Stomach smooth muscle (tissue), 2 donors: ENCODE data around the gene CLPSL1.

Experiments
- H3K27ac ChIP-seq: one replicate; pipeline ENCODE4 v1.7.0; 2013; ENCODE audit warnings: mild to moderate bottlenecking, low read length, inconsistent platforms
- H3K27me3 ChIP-seq, 2 donors: one replicate each; pipeline ENCODE4 v1.7.0; 2013; ENCODE audit warnings: low read length in 2 of 2; ENCODE audit not compliant: insufficient read depth in 2 of 2, control insufficient read depth in 1 of 2
- H3K36me3 ChIP-seq, 2 donors: one replicate each; pipeline ENCODE4 v1.7.0; 2013; ENCODE audit warnings: low read length in 2 of 2; ENCODE audit not compliant: control insufficient read depth in 2 of 2, insufficient read depth in 2 of 2
- H3K4me1 ChIP-seq: one replicate; pipeline ENCODE4 v1.7.0; 2013; ENCODE audit warnings: low read length; ENCODE audit not compliant: control insufficient read depth, insufficient read depth
- H3K4me3 ChIP-seq, 2 donors: one replicate each; pipeline ENCODE4 v1.7.0; 2013; ENCODE audit warnings: low read length in 2 of 2
- H3K9ac ChIP-seq, 2 donors: one replicate each; pipeline ENCODE4 v1.7.0; 2013; ENCODE audit warnings: low read length in 2 of 2, mild to moderate bottlenecking in 1 of 2
- H3K9me3 ChIP-seq, 2 donors: one replicate each; pipeline ENCODE4 v1.7.0; 2013; ENCODE audit warnings: low read length in 2 of 2; ENCODE audit not compliant: control insufficient read depth in 2 of 2
- donor health status: healthy.
- donor health status: Pancreatic carcinoma.

Gene CLPSL1

DNA sequence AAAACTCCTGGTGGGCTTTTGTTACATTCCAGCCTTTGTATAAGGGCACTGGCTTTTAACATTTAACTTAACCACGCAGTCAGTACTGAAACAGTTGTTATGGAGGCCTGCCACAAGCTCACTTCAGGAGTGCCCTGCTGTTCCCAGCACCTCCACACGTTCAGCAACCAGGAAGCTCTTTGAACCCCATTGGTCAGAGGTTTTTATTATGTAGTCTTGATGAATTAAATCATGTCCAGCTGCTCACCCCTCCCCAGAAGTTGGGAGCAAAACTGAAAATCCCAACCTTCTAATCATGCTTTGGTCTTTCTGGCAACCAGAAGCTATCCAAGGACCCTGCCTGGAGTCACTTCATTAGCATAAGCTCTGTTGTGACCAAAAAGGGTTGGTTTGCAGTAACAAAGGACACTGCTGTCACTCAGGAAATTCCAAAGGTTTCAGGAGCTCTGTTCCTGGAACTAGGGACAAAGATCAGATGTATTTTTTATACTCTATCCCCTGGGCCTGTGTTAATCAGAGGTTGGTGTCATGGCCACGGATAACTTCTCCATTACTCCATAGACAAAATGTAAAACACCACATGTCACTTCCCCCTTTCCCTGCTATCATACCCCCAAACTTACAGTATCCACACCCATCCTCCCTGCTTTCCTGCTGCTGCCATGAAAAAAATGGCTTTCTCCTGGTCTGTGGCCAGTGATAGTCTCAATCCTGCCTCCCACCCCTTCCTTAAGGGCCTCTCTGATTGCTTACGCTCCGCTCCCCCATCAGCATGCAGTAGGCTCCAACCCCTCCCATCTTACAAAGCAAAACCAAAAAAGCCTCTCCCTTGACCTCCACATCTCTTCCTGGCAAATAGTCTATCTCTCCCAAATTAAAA lies 40.9 kb upstream of the CLPSL1 start:
- Histone ChIP-seq H3K4me1 (peaks cover 15% of the 10 kb centered on the region), H3K4me3 (no peak overlapping the region), H3K36me3 (no peaks in the 10 kb centered on the region), H3K9me3 (no peaks in the 10 kb centered on the region), H3K27ac (no peak overlapping the region), H3K9ac (no peak overlapping the region), H3K27me3 (no peaks in the 10 kb centered on the region)

DNA sequence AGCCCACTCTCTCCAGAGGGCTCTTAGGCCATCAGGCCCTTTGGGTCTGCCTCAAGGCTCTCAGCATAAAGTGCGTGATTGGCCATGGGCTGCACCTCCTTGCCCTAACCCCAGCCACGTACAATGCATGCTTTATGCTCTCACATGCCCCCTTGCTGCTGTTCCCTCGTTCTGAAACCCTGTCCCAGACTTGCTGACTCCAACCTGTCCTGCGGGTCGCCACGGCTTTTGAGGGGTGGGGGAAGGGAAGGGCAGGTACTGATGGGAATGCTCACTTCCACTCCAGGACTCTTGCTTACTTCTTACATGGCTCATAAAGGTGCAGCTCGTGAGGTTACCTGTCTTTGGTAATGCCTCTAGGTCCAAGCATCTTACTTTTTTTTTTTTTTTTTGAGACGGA lies 38.0 kb upstream of the CLPSL1 start:
- Histone ChIP-seq H3K36me3 (no peaks in the 10 kb centered on the region), H3K9ac (no peak overlapping the region), H3K27ac (no peak overlapping the region), H3K9me3 (no peaks in the 10 kb centered on the region), H3K4me1 (peaks cover under 1% of the 10 kb centered on the region), H3K4me3 (no peak overlapping the region), H3K27me3 (no peaks in the 10 kb centered on the region)

DNA sequence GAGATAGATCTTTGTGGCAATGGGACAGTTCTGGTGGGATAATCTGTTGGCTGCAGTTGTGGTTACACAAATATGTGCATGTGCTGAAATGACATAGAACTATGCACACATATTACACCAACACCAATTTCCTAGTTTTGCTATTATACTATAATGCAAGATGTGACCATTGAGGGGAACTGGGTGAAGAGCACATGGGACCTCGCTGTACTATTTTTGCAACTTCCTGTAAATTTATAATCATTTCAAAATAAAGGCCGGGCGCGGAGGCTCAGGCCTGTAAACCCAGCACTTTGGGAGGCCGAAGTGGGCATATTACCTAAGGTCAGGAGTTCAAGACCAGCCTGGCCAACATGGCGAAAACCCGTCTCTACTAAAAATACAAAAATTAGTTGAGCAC lies 35.3 kb upstream of the CLPSL1 start:
- Histone ChIP-seq H3K9me3 (no peaks in the 10 kb centered on the region), H3K9ac (no peak overlapping the region), H3K4me3 (no peak overlapping the region), H3K27ac (no peak overlapping the region), H3K36me3 (no peaks in the 10 kb centered on the region), H3K4me1 (no peaks in the 10 kb centered on the region), H3K27me3 (no peaks in the 10 kb centered on the region)

GRCh38 chr6:35746516-35746915 lies 34.3 kb upstream of the CLPSL1 start:
- no peak overlapping the region for H3K4me3 ChIP-seq
- no peak overlapping the region for H3K9ac ChIP-seq
- no peaks in the 10 kb centered on the region for H3K4me1 ChIP-seq
- H3K27me3 ChIP-seq, result no peaks in the 10 kb centered on the region
- no peaks in the 10 kb centered on the region for H3K9me3 ChIP-seq
- H3K36me3 ChIP-seq, result no peaks in the 10 kb centered on the region
- no peak overlapping the region for H3K27ac ChIP-seq

DNA sequence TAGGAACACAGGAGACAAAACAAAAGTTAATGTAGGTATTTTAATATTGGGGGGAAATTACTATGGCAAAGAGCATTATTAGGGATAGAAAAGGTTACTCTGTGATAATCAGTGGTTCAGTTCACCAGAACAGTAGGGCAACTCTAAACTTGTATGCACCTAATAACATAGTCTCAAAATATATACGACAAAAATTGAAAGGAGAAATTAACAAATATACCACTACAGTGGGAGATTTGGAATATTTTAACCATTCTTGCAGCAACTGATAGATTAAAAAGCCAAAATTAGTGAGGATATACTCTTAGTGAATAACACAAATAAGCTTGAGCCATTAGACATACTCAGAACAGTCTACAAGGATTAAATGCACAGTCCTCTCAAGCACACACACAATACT lies 32.9 kb upstream of the CLPSL1 start:
- no peaks in the 10 kb centered on the region for H3K36me3 ChIP-seq

DNA sequence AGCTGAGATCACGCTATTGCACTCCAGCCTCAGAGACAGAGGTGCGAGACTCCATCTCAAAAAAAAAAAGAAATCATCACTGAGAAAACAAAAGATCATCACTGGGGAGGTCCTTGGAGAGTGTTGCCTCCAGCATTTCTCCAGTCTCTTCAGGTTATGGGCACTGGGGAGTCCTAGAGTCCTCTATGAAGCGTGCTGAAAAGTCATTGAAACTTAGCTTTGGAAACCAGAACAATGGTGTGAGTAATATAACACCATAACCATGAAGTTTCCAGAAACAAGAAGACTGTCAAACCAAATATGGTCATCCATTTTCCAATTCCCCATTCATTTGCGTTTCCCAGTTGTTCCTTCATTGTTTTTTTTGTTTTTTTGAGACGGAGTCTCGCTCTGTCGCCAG lies 30.3 kb upstream of the CLPSL1 start:
- Histone ChIP-seq H3K9me3 (peaks cover 0 to 3% of the 10 kb centered on the region in 2 donors), H3K36me3 (no peaks in the 10 kb centered on the region), H3K27me3 (no peaks in the 10 kb centered on the region), H3K9ac (no peak overlapping the region), H3K27ac (no peak overlapping the region), H3K4me1 (no peaks in the 10 kb centered on the region), H3K4me3 (no peak overlapping the region)

More for the DNA sequence above, 32.9 kb upstream of the CLPSL1 start:
- H3K9me3 ChIP-seq, result no peaks in the 10 kb centered on the region
- H3K9ac ChIP-seq, result no peak overlapping the region
- no peaks in the 10 kb centered on the region for H3K4me1 ChIP-seq
- H3K4me3 ChIP-seq, result no peak overlapping the region
- H3K27ac ChIP-seq, result no peak overlapping the region
- H3K27me3 ChIP-seq, result no peaks in the 10 kb centered on the region

GRCh38 chr6:35751594-35751993 lies 29.2 kb upstream of the CLPSL1 start:
- Histone ChIP-seq H3K9ac (no peak overlapping the region), H3K27ac (no peak overlapping the region), H3K36me3 (no peaks in the 10 kb centered on the region), H3K27me3 (no peaks in the 10 kb centered on the region), H3K9me3 (peaks cover 0 to 3% of the 10 kb centered on the region in 2 donors), H3K4me3 (no peak overlapping the region), H3K4me1 (no peaks in the 10 kb centered on the region)

GRCh38 chr6:35752330-35752729 lies 28.5 kb upstream of the CLPSL1 start:
- peaks cover 0 to 3% of the 10 kb centered on the region in 2 donors for H3K9me3 ChIP-seq
- H3K27me3 ChIP-seq, result no peaks in the 10 kb centered on the region
- H3K4me1 ChIP-seq, result no peaks in the 10 kb centered on the region
- no peak overlapping the region for H3K9ac ChIP-seq
- H3K27ac ChIP-seq, result no peak overlapping the region
- H3K36me3 ChIP-seq, result no peaks in the 10 kb centered on the region
- no peak overlapping the region for H3K4me3 ChIP-seq

- no peak overlapping the region for H3K27ac ChIP-seq
- no peaks in the 10 kb centered on the region for H3K4me1 ChIP-seq
- H3K9ac ChIP-seq, result no peak overlapping the region
- H3K4me3 ChIP-seq, result no peak overlapping the region
- peaks cover 0 to 5% of the 10 kb centered on the region in 2 donors for H3K27me3 ChIP-seq
- H3K9me3 ChIP-seq, result peaks cover 0 to 3% of the 10 kb centered on the region in 2 donors
- no peaks in the 10 kb centered on the region for H3K36me3 ChIP-seq
These were observed 26.2 kb upstream of the CLPSL1 start for GRCh38 chr6:35754452-35755277.

GRCh38 chr6:35755278-35755924 lies 25.4 kb upstream of the CLPSL1 start:
- peaks cover 0 to 7% of the 10 kb centered on the region in 2 donors for H3K27me3 ChIP-seq
- no peak overlapping the region for H3K4me3 ChIP-seq
- H3K9ac ChIP-seq, result no peak overlapping the region

More at GRCh38 chr6:35755278-35755924, 25.4 kb upstream of the CLPSL1 start:
- Histone ChIP-seq H3K4me1 (no peaks in the 10 kb centered on the region), H3K36me3 (no peaks in the 10 kb centered on the region), H3K9me3 (peaks cover 0 to 3% of the 10 kb centered on the region in 2 donors), H3K27ac (no peak overlapping the region)
